GM21619 (cell line): ENCODE data around the gene TRA2B.

ENCODE experiments used
- ATAC-seq: cut with Tn5 transposase; IDR thresholded peaks from one replicate; pipeline ENCODE4 v1.9.1; 2021; ENCODE audit not compliant: unreplicated experiment

TRA2B gene

DNA sequence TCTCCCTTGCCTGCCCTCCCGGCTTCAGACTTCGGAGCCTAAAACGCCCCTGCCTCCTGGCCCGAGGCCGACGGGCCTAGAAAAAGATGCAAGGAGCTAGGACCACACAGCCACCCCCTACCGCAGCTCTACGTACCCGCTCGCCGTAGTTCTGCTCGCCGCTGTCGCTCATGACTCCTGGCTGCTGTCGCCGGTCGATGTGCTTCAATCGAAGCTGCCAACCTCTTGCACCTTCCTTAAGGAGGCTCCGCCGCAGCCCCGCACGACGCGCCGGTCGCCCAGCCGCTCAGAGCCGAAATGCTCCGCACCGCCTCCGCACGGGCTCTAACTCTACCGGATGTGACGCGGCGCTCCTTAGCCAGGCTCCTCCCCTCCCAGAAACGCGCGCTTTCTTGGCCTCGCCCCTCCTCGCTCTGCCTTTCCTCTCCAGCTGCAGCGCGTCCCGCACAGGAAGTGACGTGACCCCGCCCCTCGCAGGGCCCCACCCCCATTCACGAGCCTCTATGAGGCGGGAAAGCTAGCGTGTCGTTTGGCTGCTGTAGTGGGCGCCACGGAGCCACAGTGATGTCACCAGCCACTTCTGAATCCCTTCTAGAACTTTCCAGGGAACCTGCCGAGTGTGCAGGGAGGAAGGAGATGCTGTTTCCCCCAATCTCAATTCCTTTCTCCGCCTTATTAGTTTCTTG, at the start of gene TRA2B:
Gene TRA2B, minus strand, starts transcription at position 326 of the 686 bp plus-strand sequence. Its CDS starts 154 bp downstream, at position 172.
- peak; percentile 89 for ATAC-seq

GRCh38 chr3:185986198-185986777, 48.5 kb upstream of the TRA2B start:
- ATAC-seq = no peak

DNA sequence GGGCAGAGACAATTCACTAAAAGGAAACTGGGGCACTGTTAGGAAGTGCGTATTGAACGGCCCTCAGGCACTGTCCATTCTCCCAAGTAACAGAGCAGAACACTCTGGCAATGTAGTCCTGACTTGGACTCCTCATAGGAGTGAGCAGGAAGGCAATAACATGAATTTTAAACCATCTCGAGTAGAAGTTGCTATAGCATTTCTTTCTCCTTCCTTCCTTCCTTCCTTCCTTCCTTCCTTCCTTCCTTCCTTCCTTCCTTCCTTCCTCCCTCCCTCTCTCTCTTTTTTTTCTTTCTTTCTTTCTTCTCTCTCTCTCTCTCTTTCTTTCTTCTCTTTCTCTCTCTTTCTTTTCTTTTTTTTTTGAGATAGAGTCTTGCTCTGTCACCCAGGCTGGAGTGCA, 46.4 kb upstream of the TRA2B start:
- ATAC-seq = no peak

DNA sequence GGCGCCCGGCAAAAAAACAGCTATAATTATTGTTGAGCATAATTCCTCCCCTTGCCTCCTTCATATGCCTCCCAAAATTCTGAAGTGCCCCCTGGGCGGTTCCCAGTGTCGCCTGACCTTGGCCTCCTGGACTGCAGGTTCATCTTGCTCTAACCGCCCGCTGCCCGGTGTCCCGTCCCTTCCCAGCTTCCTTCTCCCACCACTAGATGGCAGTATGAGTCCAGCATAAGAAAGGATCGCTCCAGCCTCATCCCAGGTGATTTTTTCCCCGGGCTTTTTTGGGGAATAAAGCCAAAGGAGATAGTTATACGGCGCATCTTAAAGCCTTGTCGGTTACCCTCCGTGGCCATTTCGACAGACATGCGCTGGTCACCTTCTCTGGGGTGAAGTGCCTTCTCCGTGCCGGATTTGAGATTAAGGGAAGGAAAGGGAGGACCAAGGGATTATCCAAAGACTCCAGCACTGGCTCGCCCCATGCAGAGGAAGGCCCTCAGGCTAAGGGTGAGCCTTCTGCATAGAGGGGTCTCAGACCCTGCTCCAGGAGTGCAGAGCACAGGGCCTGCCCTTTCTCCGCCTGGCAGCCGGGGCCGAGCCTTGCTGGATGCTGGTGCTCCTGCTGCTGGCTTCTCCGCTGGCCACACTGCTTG, 45.8 kb upstream of the TRA2B start:
- ATAC-seq = no peak

GRCh38 chr3:185982632-185983031, 44.8 kb upstream of the TRA2B start:
- no peak for ATAC-seq

DNA sequence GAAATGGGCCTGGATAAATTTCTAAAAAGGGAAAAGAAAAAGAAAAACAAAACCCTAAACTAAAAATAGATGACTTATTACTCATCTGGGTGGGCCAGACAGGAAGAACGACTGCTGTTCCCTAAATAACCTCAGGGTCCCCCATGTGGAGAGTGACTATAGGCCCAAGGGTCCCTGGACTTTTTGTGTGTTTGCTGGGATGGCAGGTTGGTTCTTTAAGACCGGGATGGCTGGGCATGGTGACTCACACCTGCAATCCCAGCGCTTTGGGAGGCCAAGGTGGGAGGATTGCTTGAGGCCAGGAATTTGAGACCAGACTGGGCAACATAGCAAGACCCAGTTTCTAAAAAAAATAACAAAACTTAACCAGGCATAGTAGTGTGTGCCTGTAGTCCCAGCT, 43.8 kb upstream of the TRA2B start:
- no peak for ATAC-seq

GRCh38 chr3:185979721-185980121, 41.9 kb upstream of the TRA2B start:
- no peak for ATAC-seq

- ATAC-seq = no peak
Observed at GRCh38 chr3:185978516-185978915, 40.7 kb upstream of the TRA2B start.

- no peak for ATAC-seq
Observed at GRCh38 chr3:185977679-185978040, 39.8 kb upstream of the TRA2B start.

DNA sequence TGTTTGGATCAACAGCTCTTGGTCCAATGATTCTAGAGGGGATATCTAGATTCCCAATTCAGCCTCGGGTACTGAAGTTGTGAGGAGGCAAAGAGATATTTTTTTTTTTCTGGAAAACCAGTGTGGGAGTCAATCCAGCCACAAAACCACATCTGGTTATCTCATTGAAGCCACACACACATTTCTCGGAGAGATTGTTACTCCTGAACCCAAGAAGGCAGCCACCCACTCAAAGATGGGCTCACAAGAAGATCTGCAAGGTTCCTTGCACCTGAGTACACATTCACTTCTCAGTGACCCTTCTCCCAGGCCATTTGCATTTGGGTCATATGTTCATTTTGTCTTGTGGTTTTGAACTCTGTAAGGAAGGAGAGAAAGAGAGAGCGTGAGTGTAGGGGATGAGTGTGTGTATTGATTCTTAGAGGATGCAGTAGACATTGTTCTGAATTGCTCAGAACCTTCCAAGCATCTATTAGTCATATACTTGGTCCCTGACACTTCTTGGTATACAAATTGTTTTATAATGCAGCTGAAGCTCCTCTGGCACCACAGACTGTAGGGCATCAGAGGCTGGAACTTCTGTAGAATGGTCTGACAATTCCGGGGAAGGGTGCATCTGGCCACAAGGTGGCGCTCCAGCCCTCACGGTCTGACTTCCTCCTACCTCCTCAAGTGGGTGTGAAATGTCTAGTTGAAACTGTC, 39.3 kb upstream of the TRA2B start:
- ATAC-seq = peak; percentile 87

- ATAC-seq = no peak
Observed at GRCh38 chr3:185976100-185976499, 38.3 kb upstream of the TRA2B start.

DNA sequence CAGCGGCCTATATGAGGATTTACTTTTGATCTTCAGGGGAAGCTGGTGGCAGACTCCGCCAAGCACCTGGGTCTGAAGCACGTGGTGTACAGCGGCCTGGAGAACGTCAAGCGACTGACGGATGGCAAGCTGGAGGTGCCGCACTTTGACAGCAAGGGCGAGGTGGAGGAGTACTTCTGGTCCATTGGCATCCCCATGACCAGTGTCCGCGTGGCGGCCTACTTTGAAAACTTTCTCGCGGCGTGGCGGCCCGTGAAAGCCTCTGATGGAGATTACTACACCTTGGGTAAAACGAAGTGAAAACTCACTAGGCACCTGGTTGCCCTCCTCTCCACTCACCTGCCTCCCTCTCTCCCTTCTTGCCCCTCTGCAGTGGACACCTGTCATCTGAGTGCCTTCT, 33.8 kb upstream of the TRA2B start:
- no peak for ATAC-seq

- ATAC-seq = no peak
Observed at GRCh38 chr3:185968168-185968567, 30.4 kb upstream of the TRA2B start.

DNA sequence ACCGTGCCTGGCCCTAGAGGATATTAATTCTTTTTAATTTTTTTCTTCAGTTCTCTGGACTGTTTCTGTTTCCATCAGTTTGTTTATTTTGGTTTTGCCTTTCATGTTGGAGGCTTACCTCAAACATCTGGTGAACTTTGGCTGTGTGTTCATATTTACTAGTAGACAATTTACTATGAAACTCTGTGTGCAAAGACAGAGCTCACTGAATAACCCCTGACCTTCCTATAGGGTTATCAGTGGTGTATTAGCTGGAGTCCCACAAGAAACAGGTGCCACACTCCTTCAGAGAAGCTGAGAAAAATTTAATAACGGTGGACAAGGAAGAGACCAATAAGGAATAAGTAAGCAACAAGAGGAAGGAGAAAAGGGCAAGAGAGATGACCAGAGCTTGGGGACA, 28.8 kb upstream of the TRA2B start:
- no peak for ATAC-seq

DNA sequence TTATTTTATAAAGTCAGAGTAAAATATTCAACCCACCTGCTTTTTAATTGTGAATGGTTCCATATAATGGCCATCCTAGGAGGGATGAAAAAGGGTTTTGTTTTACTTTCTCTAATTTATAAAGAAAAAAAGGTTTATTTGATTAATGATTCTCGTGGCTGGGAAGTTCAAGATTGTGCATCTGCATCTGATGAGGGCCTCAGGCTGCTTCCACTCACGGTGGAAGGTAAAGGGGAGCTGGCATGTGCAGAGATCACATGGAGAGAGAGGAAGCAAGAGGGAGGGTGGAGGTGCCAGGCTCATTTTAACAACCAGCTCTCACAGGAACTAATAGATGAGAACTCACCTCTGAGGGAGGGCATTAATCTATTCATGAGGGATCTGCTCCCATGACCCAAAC, 27.7 kb upstream of the TRA2B start:
- ATAC-seq = no peak

- ATAC-seq = no peak
Observed at GRCh38 chr3:185961675-185962232, 23.9 kb upstream of the TRA2B start.

DNA sequence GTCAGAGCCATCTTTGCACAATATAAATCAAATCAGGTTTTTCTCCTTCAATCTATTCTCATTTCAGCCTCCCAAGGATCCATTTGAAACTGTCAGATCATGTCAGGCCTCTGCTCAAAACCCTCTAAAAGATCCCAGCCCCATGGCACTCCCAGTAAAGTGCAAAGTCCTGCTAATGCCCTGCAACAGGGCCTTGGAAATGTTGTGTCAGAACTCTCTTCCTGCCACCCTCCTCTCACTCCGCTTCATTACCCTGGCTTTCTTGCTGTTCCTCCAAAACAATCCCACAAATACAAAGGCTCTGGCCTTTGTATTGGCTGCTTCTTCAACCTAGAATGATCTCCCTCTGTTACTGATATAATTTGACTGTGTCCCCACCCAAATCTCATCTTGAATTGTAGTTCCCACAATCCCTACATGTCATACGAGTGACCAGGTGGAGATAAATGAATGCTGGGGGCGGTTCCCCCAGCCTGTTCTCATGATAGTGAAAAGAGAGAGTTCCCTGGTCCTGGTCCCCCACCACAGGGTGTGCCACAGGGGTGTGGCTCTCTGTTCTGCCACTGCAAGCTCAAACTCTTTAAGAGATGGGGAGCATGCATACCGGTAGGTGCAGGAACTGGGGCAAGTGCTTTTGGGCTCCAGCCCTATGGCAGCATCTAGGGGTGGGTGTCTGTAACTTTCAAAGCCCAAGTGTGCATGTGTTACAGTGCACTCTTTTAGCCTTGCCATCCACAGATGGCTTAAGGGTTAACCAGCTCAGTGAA, 22.9 kb upstream of the TRA2B start:
- ATAC-seq = no peak

- no peak for ATAC-seq
Observed at GRCh38 chr3:185959609-185960521, 22.1 kb upstream of the TRA2B start.

DNA sequence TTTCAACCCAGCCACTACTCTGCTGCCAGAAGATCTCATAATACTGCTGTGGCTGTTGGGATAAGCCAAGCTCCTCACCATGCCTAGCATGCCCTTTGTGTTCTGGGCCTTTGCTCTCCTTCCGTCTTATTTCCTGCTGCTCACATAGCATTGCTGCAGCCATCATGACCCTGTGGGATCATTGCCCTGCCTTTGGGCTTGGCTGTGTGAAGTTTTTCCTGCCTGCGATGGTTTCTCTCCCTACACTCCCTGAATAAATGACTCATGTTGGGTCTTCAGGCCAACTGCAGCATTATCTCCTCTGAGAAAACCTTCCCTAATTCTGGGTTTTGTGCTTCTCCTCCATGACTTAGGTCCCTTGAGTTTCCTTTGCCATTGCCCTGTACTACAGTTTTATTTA, 20.8 kb upstream of the TRA2B start:
- no peak for ATAC-seq

- no peak for ATAC-seq
Observed at GRCh38 chr3:185956244-185956643, 18.4 kb upstream of the TRA2B start.
